Sciatic nerve (tissue), 2 donors: Measurements from ENCODE around the gene MBTPS1. TPM values are rescaled to one million over a fixed set of nuclear protein-coding genes. Genes with fewer than 3 reads are reported as not detected.

Experiments used
- ATAC-seq: fragments of 200-7000 bp; cut with Tn5 transposase; one replicate; pipeline ENCODE4 v1.9.1; 2020; ENCODE audit warnings: mild to moderate bottlenecking, moderate library complexity
- DNase-seq: peaks from one replicate; pipeline ENCODE4 v3.0.0-alpha.2; 2020; ENCODE audit warnings: low spot score
- intact Hi-C: fragments of 100-400 bp; cut with DNase I; formaldehyde crosslinking; loops from one replicate; pipeline ENCODE4 v1.14.2; 2022
- total RNA-seq: library from RNA; stranded (reverse); fragmentation: NEBNext Ultra II Directional; extraction: Animal tissue kit (Norgen Biotek cat#: 25700); gene quantifications from one replicate; pipeline ENCODE4 v1.2.1, GENCODE V29; 2021
- donor health status: DM: no; HTN: no; CAD: no.
- donor health status: DM: no; HTN: no; CAD: no.

Gene MBTPS1
- total RNA-seq, 1 donor from 2014 or later: 91.1 TPM

DNA sequence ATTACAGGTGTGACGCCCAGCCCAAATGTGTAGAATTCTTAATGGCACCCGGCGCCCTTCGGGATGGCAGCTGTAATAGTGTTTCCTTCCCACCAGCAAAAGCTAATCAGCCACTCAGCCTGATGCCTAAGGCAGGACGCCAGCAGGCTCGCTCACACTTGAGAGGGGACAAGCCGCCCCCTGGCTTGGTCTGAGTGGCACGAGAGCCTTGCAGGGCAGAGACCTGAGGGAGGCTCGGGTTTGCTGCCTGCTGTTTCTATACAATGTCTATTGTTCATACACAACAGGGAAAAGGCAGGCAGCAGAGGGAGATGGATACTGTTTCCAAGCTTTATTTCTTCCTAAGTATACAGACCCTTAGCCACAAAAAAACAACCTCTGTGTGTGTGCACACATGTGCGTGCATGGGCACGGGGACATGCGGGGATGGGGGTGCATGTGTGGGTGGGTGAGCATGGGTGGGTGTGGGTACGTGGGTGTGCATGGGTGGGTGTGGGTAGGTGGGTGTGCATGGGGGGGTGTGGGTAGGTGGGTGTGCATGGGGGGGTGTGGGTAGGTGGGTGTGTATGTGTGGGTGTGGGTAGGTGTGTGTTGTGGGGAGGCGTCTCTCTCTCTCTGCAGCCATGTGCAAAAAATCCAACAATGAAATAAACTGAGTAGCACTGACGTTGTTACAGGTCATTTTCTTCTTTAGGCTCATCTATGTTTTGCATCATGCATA, 84.1 kb downstream of the MBTPS1 start:
- no peak for DNase-seq
- ATAC-seq: no peak
- intact Hi-C loops: no loop called here

- intact Hi-C loops: no loop called here
- no peak for ATAC-seq
- DNase-seq: no peak
These were observed 85.2 kb downstream of the MBTPS1 start for GRCh38 chr16:84031556-84031955.

- ATAC-seq: no peak
- intact Hi-C loops: no loop called here
- DNase-seq: no peak
These were observed 87.3 kb downstream of the MBTPS1 start for GRCh38 chr16:84029297-84030047.

DNA sequence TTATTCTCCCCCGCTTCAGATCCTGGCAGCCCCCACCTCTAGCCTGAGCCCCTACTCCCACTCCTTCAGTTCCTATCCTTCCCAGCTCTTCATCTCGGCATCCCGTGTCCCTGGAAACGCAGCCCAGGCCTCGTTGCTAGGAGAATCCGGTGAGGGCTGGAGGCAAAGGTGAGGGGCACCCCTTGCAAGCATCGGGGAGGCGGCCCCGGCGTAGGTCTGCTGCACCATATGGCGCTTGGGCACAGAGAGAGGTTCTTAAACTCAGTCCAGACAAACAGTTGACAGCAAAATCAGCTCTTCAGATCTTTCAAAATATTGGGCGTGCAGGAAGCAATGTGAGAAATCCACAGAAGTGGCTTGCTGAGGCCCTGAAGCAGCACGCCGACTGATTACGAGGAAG, 89.1 kb downstream of the MBTPS1 start:
- no peak for ATAC-seq
- intact Hi-C loops: no loop called here
- no peak for DNase-seq

DNA sequence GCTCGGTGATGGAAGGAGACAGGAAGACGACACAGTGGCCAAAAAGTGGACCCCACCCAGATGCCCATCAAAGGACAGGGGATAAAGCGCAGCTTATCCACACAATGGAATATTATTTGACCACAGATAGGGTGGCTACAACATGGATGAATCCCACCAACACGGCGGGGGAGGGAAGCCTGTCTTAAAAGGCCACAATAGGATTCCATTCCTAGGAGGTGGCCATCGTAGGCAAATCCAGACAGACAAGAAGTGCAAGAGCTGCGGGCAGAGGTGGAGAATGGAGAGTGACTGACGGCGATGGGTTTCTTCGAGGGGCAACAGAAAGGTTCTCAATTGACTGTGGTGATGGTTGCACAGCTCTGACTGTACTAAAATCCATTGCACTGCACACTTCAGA, 90.1 kb downstream of the MBTPS1 start:
- intact Hi-C loops: no loop called here
- ATAC-seq (no peak), DNase-seq (no peak)

DNA sequence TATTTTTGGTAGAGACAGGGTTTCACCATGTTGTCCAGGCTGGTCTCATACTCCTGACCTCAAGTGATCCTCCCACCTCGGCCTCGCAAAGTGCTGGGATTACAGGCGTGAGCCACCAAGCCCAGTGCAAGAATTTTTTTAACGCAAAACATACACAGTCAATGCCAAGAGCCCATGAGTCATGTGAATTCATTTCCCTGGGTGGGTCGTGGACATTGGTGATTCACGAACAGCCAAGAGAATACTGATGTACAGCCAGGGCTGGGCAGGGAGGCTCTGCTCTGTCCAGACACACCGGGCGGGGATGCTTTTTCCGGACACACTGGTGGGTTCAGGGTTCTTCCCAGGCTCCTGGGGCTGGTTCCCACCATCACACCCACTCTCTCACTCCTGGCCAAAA, 91.9 kb downstream of the MBTPS1 start:
- no peak for DNase-seq
- no peak for ATAC-seq
- intact Hi-C loops: no loop called here

DNA sequence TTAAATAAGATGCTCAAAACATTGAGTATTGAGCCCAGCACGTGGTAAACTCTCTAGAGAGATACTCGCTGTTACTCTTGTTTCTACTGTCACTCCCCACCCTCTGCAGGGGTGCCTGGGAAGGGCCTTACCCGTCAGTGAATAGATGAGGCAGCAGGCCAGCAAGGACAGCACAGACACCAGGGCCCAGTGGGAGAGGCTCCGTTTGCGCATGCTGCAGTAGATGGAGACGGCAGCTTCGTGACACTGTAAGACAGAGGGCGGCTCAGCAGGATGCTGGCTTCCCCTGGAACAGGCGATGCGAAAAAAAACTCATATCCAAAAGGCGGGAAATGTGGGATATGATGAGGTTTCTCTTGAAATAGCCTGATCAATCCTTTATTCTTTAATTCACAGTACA, 94.1 kb downstream of the MBTPS1 start:
- DNase-seq: no peak
- no peak for ATAC-seq
- intact Hi-C loops: no loop called here

DNA sequence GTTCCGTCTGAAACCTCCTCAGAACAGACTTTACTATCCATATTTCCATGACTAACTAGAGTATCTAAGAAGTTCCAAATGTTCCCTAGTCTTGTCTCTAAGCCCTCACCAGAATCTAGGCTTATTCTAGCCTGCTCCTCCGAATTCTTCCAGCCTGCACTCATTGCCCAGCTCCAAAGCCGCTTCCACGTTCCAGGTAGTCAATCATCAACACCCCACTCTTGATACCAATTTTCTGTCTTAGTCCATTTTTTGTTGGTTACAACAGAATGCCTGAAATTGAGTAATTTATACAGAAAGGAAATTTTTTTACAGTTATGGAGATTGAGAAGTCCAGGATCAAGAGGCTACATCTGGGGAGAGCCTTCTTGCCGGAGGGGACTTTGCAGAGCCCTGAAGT, 95.3 kb downstream of the MBTPS1 start:
- no peak for DNase-seq
- intact Hi-C loops: no loop called here
- no peak for ATAC-seq

- no peak for ATAC-seq
- DNase-seq: no peak
- intact Hi-C loops: no loop called here
These were observed 96.4 kb downstream of the MBTPS1 start for GRCh38 chr16:84020353-84020752.

DNA sequence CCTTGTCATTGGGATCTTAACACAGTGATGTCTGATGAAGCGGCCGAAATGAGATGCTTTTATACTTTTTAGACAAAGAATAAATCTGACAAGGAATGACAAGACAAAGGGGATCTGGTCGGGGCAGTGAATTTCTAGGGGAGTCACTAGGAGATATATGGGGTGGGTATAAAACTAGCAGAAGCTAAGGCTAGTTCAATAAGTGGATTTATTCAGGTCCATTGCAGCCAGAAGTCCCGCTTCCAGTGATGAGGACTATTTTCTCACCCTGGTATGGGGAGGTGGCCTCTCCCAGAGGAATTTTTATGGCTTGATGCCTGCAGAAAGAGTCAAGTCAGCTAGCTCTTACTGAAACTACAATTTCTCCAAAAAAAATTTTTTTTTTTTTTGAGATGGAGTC, 98.0 kb downstream of the MBTPS1 start:
- no peak for DNase-seq
- intact Hi-C loops: no loop called here
- ATAC-seq: no peak

DNA sequence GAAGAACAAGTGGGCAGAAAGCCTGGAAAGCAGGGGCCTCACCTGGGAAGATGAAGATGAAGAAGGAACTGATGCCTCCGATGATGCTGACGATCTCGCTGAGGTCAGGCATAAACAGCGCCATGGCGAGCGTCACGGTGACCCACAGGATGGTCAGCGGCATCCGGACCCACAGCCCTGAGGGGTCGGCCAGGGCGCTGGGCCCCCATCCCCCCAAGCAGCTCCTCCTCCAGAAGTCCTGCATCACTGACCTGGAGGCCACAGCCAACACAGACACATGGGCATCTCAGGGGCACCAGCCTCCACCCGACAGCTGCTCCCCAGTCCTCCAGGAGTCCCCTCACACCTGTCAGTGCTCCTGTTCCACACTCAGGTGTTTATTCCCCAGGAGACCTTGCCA, 100.3 kb downstream of the MBTPS1 start:
- ATAC-seq: no peak
- intact Hi-C loops: no loop called here
- DNase-seq: no peak

DNA sequence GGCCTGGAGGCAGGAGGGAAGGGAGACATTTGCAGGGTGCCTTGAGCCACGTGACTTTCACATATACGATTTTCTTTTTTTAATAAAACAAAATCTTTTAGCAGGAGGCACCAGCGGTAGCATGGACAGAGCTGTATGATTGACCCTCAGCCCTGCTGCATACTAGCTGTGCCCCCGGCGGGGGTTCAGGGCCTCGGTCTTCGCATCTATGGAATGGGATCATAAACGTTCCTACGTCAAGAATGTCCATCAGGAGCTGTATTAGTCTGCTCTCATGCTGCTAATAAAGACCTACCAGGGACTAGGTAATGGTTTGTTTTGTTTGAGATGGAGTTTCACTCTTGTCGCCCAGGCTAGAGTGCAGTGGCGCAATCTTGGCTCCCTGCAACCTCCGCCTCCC, 101.3 kb downstream of the MBTPS1 start:
- ATAC-seq: no peak
- no peak for DNase-seq
- intact Hi-C loops: no loop called here

DNA sequence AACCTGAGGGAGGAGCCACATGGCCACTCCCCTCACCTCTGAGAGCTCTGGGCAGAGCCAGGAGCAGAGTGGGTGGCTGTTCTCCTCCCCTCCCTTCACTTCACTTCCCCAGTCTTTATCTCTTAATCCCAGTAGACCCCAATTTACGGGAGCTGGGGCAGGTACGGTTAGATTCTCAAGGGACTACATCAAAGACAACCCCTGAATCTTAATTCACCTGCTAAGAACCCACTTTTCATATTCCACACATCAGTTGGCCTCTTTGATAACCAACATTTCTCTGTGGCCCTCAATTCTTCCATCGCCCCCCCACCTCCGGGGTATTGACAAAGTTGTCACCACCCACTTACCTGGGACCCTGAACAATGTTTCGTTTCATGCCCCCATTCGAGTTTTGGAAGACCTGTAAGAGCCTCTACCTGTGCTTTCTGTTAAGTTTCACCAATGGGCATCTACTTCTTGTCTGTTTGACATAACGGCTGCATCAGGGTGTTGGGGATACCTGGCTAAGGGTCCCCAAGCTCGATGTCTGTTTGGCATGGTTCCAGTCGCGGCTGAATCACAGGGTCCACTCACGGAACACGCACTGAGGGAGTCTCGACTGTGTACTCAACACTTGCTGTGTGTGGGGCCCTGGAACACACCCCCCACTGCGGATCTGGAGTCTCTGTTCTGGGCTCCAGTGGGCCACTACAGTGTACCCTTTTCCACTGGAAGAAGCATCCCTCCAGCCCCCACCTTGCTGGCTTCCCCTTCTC, 102.0 kb downstream of the MBTPS1 start:
- ATAC-seq (no peak), DNase-seq (no peak)
- intact Hi-C loops: no loop called here

- ATAC-seq: peak; percentile 17
- intact Hi-C loops: no loop called here
- DNase-seq: no peak
These were observed 102.8 kb downstream of the MBTPS1 start for GRCh38 chr16:84013787-84014569.

DNA sequence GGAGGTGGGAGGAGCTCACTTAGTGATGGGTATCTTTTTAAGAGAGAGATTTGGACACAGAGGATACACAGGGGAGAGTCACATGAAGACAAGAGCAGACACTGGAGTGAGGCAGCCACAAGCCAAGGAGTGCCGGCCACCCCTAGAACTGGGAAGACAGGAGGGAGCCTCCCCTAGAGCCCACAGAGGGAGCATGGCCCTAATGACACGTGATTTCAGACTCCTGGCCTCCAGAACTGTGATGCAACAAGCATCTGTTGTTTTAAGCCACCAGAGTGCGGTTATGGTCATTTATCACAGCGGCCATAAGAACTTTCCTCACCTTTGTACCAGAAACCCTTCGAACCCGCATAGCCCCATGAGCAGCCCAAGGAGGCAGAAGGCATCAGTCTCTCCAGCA, 107.5 kb downstream of the MBTPS1 start:
- intact Hi-C loops: no loop called here
- DNase-seq (no peak), ATAC-seq (no peak)

DNA sequence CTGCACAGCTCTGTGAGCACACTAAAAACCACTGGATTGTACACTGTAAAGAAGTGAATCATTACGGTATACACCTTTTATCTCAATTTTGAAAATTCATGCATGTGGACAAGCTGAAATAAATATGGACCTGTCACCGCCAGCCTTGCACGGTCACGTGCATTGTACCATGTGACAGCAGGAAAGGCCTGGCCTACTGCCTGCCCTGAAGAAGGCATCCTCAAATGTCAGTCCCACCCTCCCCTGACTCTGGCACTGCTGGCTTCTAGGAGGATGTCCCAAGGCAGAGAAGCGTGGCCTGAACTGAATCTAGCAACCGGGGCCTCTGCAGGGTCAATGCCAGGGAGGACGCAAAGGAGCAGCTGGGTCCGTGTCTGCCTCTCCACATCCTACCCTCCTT, 108.8 kb downstream of the MBTPS1 start:
- intact Hi-C loops: no loop called here
- no peak for ATAC-seq
- no peak for DNase-seq

DNA sequence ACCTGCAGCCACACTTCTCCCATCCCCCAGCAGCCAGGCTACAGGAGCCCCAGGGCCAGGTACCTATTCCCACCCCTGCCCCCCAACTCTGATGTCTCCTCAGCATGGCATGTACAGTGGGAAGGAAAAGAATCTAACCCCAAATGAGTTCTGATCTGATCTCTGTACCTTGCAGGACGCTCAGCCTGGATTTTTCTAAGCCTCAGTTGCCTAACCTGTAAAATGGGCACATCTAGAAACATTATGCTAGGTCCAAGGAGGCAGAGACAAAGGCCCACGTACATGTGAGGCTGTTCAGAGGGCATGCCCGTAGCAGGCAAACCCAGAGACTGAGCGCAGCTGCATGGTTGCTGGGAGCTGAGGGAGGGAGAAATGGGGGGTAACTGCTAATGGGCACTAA, 109.2 kb downstream of the MBTPS1 start:
- no peak for ATAC-seq
- intact Hi-C loops: no loop called here
- no peak for DNase-seq

DNA sequence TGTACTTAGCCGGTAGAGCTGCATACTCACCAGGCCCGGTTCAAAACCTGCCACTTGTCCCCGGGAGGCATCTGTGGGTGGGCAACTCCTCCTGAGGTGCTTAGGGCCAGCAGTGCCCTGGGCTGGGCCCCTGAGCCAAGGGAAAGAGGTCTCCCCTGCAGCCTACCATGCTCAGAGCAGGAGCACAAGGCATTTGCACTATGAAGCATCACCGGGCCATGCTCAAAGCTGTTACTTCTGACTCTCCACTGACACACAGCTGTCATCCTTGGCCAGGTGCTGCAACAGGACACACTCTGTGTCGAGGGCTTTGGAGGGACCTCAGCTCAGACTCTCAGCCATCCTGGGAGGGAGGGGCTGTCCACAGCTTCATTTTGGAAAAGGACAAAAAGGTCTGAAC, 111.4 kb downstream of the MBTPS1 start:
- intact Hi-C loops: no loop called here
- ATAC-seq (no peak), DNase-seq (no peak)

GRCh38 chr16:84004442-84004841, 112.3 kb downstream of the MBTPS1 start:
- DNase-seq: no peak
- ATAC-seq: no peak
- intact Hi-C loops: no loop called here
